GM12891 (cell line): Measurements from ENCODE around the gene UPB1.

Experiments
- DNase-seq: peaks from one replicate; pipeline ENCODE4 v3.0.0; 2011; ENCODE audit warnings: low spot score; ENCODE audit not compliant: insufficient read length
- FAIRE-seq: peaks from 2 replicates; lab custom pipeline; 2011; peaks lifted over from hg19 to GRCh38; lab: Jason Lieb, UNC
- PAX5 ChIP-seq: IDR thresholded peaks from 2 replicates; pipeline ENCODE4 v1.6.1; 2011; ENCODE audit warnings: low read length, moderate library complexity, mild to moderate bottlenecking; ENCODE audit not compliant: insufficient read depth, severe bottlenecking
- POLR2A ChIP-seq: IDR thresholded peaks from 2 replicates; pipeline ENCODE4 v1.6.1; 2011; ENCODE audit warnings: low read depth, low read length, control low read depth
- POLR2AphosphoS5 ChIP-seq: IDR thresholded peaks from 2 replicates; pipeline ENCODE4 v1.6.1; 2011; ENCODE audit warnings: low read depth, low read length, control low read depth
- POU2F2 ChIP-seq: IDR thresholded peaks from 2 replicates; pipeline ENCODE4 v1.6.1; 2011; ENCODE audit warnings: low read depth, mild to moderate bottlenecking, control low read depth, low read length, moderate library complexity
- SPI1 ChIP-seq: IDR thresholded peaks from 2 replicates; pipeline ENCODE4 v1.6.1; 2011; ENCODE audit warnings: low read depth, low read length, control low read depth
- TAF1 ChIP-seq: IDR thresholded peaks from 2 replicates; pipeline ENCODE4 v1.6.1; 2011; ENCODE audit warnings: low read depth, low read length, control low read depth

Gene UPB1

DNA sequence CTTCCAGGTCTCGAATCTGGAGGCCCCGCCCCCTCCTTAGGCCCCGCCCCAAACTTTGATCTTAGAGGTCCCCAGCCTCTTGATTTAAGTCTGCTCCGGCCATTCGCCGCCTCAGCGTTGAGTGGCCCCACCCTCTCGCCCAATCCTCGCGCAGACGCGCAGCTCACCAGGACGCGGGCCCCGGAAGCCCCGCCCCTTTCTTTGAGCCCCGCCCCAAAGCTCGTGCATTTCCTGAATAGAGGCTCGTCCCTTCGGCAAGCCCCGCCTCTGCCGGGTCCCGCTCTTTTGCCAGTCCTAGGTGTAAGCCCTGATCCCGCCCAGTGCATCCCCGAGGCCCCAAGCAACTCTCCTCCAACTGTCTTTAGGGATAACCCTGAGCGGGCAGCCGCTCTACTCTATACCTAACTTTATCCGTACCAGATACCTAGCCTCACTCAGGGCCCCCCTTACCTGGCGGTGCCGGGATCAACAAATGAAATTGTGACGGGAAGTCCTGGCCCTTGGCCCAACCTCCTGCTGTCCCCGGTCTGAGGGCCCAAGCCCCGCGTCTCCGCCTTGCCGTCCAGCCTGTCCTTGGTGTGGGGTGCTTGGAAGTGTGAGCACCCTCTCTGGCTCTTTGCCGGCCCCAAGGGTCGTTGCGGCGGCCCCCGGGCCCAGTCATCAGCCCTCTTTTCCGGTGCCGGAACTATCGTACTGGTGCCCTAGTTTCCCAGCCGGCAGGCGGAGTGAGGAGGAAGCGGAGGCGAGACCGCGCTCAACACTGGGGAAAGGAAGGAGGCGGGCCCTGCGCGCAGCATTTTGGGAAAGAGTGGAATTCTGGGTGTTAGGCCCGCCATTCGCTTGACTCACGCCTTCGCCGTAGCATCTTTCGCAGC lies 60.3 kb downstream of the UPB1 start, which contains the start of gene SNRPD3:
TSS of gene SNRPD3 (plus strand) at position 835 of the 875 bp plus-strand sequence. CDS start 1,676 bp downstream, outside the sequence.
- TF ChIP-seq TAF1 (peak; percentile 87), POLR2A (peak; percentile 2), PAX5 (no peak), POU2F2 (peak; percentile 64; the same call in 1 of the 2 replicates), SPI1 (0 out of 2 replicates have a peak, but pooled peaks have one; percentile 5), POLR2AphosphoS5 (peak; percentile 84)
- DNase-seq (peak; percentile 97), FAIRE-seq (peak; percentile 96)

DNA sequence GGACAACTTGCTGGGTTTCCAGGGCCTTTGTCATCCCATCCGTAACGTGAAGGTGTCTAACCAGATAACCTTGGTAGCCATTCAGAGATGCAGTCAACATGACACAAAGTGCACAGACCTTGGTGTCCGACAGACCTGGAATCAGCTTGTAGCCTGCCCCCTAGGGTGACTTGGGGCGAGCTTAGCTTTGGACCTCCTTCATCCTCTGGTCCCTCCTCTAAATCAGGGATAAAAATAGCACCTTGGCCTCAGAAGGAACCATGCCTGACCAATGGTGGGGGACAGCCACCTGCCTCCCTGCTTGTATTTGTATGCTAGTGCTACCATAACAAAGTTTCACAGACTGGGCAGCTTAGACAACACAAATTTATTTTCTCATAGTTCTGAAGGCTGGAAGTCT lies 64.3 kb downstream of the UPB1 start:
- FAIRE-seq (no peak), DNase-seq (no peak)
- TF ChIP-seq TAF1: no peak
- no peak for TF ChIP-seq POLR2A
- TF ChIP-seq SPI1: no peak
- TF ChIP-seq POU2F2: no peak
- TF ChIP-seq PAX5: no peak
- TF ChIP-seq POLR2AphosphoS5: no peak

DNA sequence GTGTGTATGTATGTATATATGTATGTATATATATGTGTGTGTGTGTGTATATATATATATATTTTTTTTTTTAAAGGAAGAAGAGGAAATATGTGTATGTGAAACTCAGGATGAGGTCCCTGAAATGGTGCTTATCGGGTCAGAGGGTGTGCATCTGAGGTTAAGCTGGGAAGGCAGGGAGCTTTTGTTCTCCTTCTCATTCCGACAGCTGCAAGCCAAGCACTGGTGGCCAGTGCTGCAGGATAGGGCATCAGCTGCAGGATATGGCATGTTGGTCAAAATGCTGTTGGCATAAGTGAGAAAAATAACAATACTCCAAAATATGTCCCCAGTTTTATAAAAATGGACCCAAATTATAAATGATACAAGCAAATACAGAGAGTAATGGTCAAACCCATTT lies 68.1 kb downstream of the UPB1 start:
- no peak for FAIRE-seq
- TF ChIP-seq SPI1: no peak
- no peak for TF ChIP-seq POU2F2
- TF ChIP-seq POLR2AphosphoS5: no peak
- no peak for TF ChIP-seq PAX5
- no peak for TF ChIP-seq POLR2A
- DNase-seq: no peak

DNA sequence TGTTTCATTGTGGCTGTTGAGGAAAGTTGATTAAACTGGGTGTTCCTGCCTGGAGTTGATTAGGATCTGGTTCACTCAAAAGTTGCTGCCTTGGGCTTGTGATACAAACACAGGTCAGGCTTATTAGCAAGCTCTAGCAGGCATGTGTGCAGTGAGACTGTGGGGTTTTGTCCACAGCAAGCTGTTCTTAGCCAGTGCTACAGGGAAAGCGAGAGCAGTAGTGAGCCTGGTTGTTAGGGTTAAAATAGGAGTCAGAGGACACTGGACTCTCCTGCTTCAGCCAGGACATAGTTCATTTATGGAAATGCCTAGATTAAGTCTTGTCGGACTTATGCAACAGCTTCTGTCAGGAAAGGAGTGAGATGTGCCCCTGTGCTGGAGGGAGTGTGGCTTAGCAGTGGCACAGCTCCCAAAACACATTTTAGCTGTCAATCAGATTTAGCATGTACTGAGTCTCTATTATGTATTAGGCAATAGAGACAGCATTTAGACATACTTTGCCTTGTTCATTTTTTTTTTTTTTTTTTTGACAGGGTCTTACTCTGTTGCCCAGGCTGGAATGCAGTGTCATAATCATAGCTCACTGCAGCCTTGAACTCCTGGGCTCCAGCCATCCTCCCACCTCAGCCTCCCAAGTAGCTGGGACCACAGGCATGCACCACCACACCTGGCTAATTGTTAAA lies 69.4 kb downstream of the UPB1 start:
- no peak for TF ChIP-seq POU2F2
- TF ChIP-seq TAF1: no peak
- TF ChIP-seq SPI1: no peak
- TF ChIP-seq POLR2A: no peak
- no peak for TF ChIP-seq POLR2AphosphoS5
- TF ChIP-seq PAX5: no peak
- no peak for FAIRE-seq
- no peak for DNase-seq

DNA sequence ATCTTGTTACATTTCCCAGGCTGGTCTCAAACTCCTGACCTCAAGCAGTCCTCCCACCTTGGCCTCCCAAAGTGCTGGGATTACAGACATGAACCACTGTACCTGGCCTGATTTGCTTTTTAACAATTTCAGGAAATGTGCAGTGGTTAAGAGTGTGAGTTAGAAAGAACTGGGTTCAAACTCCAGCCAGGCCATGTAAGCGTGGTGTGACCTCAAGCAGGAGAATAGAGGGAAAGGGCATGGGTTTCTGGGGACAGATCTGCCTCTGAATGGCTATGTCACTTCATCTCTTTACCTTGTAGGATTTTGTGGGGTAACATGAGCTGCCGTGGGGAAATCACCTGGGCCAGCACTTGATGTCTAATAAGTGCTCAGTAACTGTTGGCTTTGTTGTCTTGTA lies 69.9 kb downstream of the UPB1 start:
- FAIRE-seq (no peak), DNase-seq (no peak)
- TF ChIP-seq POLR2A (no peak), POLR2AphosphoS5 (no peak), PAX5 (no peak), TAF1 (no peak), SPI1 (no peak), POU2F2 (no peak)

DNA sequence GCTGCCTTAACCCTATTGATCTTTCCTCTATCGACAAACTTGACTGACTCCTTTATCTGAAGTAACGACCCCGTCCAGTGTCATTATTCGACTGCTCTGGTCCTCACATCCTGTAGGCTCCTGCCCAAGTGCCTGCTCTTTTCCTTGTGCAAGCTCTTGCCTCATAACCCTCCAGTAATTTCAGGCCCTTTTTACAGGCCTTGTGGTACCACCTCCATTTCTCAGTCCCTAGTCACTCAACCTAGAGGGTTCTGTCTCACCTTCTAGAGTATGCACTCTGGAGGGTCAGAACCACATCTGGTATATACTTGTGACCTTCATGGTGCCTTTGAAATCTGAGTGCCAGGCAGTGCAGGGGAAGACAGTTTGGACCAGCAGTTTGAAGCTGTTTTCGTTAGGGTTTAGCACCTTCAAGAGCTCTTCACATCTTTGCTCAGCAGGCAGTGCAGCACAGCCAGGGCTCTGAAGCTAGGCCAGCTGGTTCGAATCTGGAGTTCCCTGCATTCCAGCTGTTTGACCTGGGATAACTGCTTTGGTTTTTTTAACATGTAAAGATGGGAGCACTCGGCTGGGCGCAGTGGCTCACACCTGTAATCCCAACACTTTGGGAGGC lies 71.9 kb downstream of the UPB1 start:
- TF ChIP-seq POLR2A (no peak), POU2F2 (no peak), SPI1 (no peak), TAF1 (no peak), PAX5 (no peak), POLR2AphosphoS5 (no peak)
- FAIRE-seq (no peak), DNase-seq (no peak)

DNA sequence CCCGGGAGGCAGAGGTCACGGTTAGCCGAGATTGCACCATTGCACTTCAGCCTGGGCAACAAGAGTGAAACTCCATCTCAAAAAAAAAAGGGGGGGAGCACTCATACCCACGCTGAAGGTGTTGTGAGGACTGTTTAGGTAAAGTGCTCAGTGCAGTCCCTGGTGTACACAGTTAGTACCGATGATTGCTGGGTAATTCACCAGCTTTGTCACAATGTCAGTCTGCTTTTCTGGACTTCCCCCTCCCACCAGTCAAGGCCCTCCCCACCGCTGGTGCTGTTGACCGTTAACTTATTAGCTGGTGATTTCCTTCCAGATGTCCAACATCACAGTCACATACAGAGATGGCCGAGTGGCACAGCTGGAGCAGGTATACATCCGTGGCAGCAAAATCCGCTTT lies 72.5 kb downstream of the UPB1 start:
- DNase-seq (no peak), FAIRE-seq (no peak)
- TF ChIP-seq SPI1 (no peak), POU2F2 (no peak), TAF1 (no peak), POLR2A (no peak), POLR2AphosphoS5 (no peak), PAX5 (no peak)

DNA sequence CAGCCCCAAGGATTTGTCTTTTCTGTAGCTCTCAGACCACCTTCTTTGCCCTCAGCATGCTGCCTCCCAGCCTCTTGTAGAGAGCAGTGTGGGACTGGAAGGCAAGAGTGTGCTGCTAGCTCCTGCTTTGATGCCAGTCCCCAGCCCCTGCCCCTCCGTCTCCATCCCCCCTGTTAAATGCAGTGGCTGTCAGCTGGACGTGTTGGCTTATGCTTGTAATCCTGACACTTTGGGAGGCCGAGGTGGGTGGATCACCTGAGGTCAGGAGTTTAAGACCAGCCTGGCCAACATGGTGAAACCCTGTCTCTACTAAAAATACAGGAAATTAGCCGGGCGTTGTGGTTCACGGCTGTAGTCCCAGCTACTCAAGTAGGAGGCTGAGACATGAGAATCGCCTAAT lies 76.1 kb downstream of the UPB1 start:
- TF ChIP-seq SPI1 (no peak), POU2F2 (no peak), POLR2A (no peak), TAF1 (no peak), PAX5 (no peak), POLR2AphosphoS5 (no peak)
- DNase-seq: no peak
- no peak for FAIRE-seq

DNA sequence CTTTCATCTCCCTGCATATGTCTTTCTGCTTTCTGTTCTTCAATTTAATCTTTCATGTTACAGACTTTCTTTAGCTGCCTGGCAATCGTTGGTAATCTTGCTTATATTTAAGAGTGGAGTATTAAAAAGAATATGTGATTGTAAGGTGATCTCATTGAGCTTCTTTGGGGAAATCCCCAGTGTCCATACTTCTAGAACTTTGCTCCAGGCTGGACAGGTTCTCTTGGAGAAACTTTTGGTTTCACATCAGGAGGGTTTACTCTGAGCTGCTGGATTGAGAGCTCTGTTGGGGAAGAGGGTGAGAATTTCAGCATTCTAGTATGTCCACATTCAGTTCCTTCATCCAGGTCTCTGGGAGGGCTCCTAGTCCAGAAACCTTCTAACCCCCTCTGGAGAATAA lies 81.6 kb downstream of the UPB1 start:
- no peak for TF ChIP-seq PAX5
- no peak for TF ChIP-seq POLR2A
- no peak for TF ChIP-seq TAF1
- TF ChIP-seq SPI1: no peak
- no peak for TF ChIP-seq POU2F2
- no peak for FAIRE-seq
- DNase-seq: no peak
